Type B pancreatic cell (in vitro differentiated cells): ENCODE results near the gene DOCK4. TPM values are rescaled to one million over a fixed set of nuclear protein-coding genes. Genes with fewer than 3 reads are reported as not detected.

Source experiments
- DNase-seq: peaks from one replicate; pipeline ENCODE4 v3.0.0; 2021; ENCODE audit warnings: mixed read lengths; ENCODE audit not compliant: unreplicated experiment; ENCODE audit errors: extremely low spot score
- H3K27ac Mint-ChIP-seq: 2 replicates; pipeline ENCODE4 v1.8.0; 2021; ENCODE audit warnings: mild to moderate bottlenecking, mixed read lengths
- H3K27me3 Mint-ChIP-seq: 2 replicates; pipeline ENCODE4 v1.8.0; 2021; ENCODE audit warnings: mixed read lengths
- H3K36me3 Mint-ChIP-seq: 2 replicates; pipeline ENCODE4 v1.8.0; 2021; ENCODE audit warnings: mixed read lengths
- H3K4me1 Mint-ChIP-seq: one replicate; pipeline ENCODE4 v1.8.0; 2021; ENCODE audit warnings: mixed read lengths; ENCODE audit not compliant: unreplicated experiment
- H3K4me3 Mint-ChIP-seq: 2 replicates; pipeline ENCODE4 v1.8.0; 2021; ENCODE audit warnings: mild to moderate bottlenecking, mixed read lengths
- H3K9me3 Mint-ChIP-seq: 2 replicates; pipeline ENCODE4 v1.8.0; 2021; ENCODE audit warnings: mixed read lengths
- CTCF ChIP-seq: fragments of 200-600 bp; sonication (generic); conservative IDR thresholded peaks from 2 replicates; pipeline ENCODE4 v1.5.0; 2021; ENCODE audit warnings: antibody characterized with exemption, mild to moderate bottlenecking
- total RNA-seq: library from RNA; stranded (reverse); gene quantifications from 2 replicates; pipeline ENCODE4 v1.2.1, GENCODE V29; 2021; ENCODE audit warnings: low replicate concordance

DOCK4 gene
- total RNA-seq, 1 donor from 2014 or later: 24.6 TPM

GRCh38 chr7:111825046-111825445 is 381.2 kb downstream of the DOCK4 start:
- no peak overlapping the region for H3K4me3 Mint-ChIP-seq
- H3K9me3 Mint-ChIP-seq: no peaks in the 10 kb centered on the region
- H3K36me3 Mint-ChIP-seq: peaks cover 24% of the 10 kb centered on the region
- H3K4me1 Mint-ChIP-seq: peaks cover 13% of the 10 kb centered on the region
- no peak for TF ChIP-seq CTCF
- peak overlapping the region; percentile 20 for H3K27ac Mint-ChIP-seq
- DNase-seq: no peak
- no peaks in the 10 kb centered on the region for H3K27me3 Mint-ChIP-seq

GRCh38 chr7:111823826-111824225 is 382.4 kb downstream of the DOCK4 start:
- Mint-ChIP-seq H3K4me1 (peaks cover 13% of the 10 kb centered on the region), H3K27ac (no peak overlapping the region), H3K27me3 (no peaks in the 10 kb centered on the region), H3K36me3 (peaks cover 24% of the 10 kb centered on the region), H3K9me3 (no peaks in the 10 kb centered on the region), H3K4me3 (no peak overlapping the region)
- DNase-seq: no peak
- no peak for TF ChIP-seq CTCF

GRCh38 chr7:111821046-111821445 is 385.2 kb downstream of the DOCK4 start:
- H3K4me3 Mint-ChIP-seq: no peak overlapping the region
- peaks cover 19% of the 10 kb centered on the region for H3K36me3 Mint-ChIP-seq
- no peak overlapping the region for H3K27ac Mint-ChIP-seq
- peaks cover 5% of the 10 kb centered on the region for H3K4me1 Mint-ChIP-seq
- no peak for DNase-seq
- no peak for TF ChIP-seq CTCF
- no peaks in the 10 kb centered on the region for H3K27me3 Mint-ChIP-seq
- H3K9me3 Mint-ChIP-seq: no peaks in the 10 kb centered on the region

GRCh38 chr7:111820621-111821020 is 385.6 kb downstream of the DOCK4 start:
- Mint-ChIP-seq H3K27me3 (no peaks in the 10 kb centered on the region), H3K36me3 (peaks cover 18% of the 10 kb centered on the region), H3K4me1 (peaks cover 5% of the 10 kb centered on the region), H3K4me3 (no peak overlapping the region), H3K27ac (no peak overlapping the region), H3K9me3 (no peaks in the 10 kb centered on the region)
- no peak for TF ChIP-seq CTCF
- no peak for DNase-seq

- no peaks in the 10 kb centered on the region for H3K9me3 Mint-ChIP-seq
- peaks cover 5% of the 10 kb centered on the region for H3K4me1 Mint-ChIP-seq
- H3K27ac Mint-ChIP-seq: no peak overlapping the region
- peaks cover 18% of the 10 kb centered on the region for H3K36me3 Mint-ChIP-seq
- DNase-seq: no peak
- TF ChIP-seq CTCF: no peak
- H3K4me3 Mint-ChIP-seq: no peak overlapping the region
- no peaks in the 10 kb centered on the region for H3K27me3 Mint-ChIP-seq
These were observed 386.1 kb downstream of the DOCK4 start for GRCh38 chr7:111820121-111820520.

GRCh38 chr7:111815354-111815753 is 390.8 kb downstream of the DOCK4 start:
- no peak overlapping the region for H3K4me3 Mint-ChIP-seq
- no peak for DNase-seq
- H3K9me3 Mint-ChIP-seq: no peaks in the 10 kb centered on the region
- H3K36me3 Mint-ChIP-seq: peaks cover 4% of the 10 kb centered on the region
- no peak overlapping the region for H3K27ac Mint-ChIP-seq
- H3K4me1 Mint-ChIP-seq: no peaks in the 10 kb centered on the region
- no peaks in the 10 kb centered on the region for H3K27me3 Mint-ChIP-seq
- no peak for TF ChIP-seq CTCF
